NCI-H2227 (cell line): ENCODE results near the gene ZNF23.

Experiments used
- DNase-seq: peaks from one replicate; lab custom pipeline; 2025; ENCODE audit not compliant: unreplicated experiment; lab: John Stamatoyannopoulos, UW

Gene ZNF23

GRCh38 chr16:71426880-71427615, 35.0 kb downstream of the ZNF23 start:
- no peak for DNase-seq

- no peak for DNase-seq
Measured at GRCh38 chr16:71426069-71426879, 35.8 kb downstream of the ZNF23 start.

DNA sequence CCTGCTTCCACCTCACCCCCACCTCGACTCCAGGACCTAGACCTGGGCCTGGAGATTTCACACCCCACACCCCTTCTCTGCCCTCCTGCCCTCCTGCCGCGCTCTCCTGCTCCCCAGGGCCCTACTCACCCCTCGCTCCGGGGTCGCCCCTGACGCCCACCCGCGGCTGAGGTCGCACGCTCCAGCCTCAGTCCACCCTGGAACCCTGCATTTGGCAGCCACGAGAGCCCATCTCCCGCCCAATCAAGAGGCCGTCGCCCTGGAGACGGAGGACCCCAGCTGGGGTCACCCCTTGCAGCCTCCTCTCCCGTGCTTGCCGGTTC, 36.3 kb downstream of the ZNF23 start:
- no peak for DNase-seq

GRCh38 chr16:71424626-71425025, 37.4 kb downstream of the ZNF23 start:
- no peak for DNase-seq

- DNase-seq, result no peak
Measured at GRCh38 chr16:71423865-71424264, 38.2 kb downstream of the ZNF23 start.

GRCh38 chr16:71423016-71423415, 39.0 kb downstream of the ZNF23 start:
- DNase-seq, result no peak

DNA sequence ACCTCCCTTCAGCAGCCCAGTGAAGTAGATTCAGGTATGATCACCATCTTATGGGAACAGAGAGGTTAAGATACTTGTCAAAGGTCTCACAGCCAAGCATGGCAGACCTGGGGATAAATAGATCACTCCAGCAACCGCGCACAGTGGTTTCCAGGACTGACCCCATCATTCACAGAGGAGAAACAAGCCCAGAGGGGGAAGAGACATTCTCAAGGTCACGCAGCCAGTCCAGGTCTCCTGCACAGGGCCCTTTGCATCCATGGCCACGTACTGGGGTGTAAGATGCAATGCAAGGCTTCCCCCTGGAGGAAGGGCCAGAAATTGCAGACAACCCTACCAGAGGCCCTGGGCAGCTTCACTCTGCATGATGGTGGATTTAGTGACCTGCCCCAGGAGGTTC, 40.1 kb downstream of the ZNF23 start:
- DNase-seq, result no peak

GRCh38 chr16:71414038-71414437, 48.0 kb downstream of the ZNF23 start:
- no peak for DNase-seq

DNA sequence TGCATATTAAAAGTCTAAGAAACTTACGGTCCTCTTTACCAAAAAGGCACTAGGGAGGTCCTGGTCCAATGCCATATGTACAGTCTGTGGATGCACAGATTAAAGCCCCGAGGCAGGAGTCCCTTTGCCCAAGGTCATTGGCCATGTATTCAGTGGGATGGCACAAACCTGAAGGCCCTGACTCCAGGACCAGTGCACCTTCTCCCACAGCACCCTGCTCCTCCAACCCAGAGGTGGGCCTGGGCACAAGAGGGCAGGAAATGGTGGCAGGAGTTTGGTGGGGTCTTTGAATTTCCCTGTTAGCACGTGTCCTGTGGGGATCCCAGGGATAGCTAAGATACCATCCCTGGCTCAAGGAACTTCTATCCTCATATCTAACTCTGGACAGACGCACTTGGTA, 48.7 kb downstream of the ZNF23 start:
- DNase-seq, result no peak

- DNase-seq, result peak; percentile 82
Measured at GRCh38 chr16:71412270-71413160, 49.5 kb downstream of the ZNF23 start.

- DNase-seq, result no peak
Measured at GRCh38 chr16:71410146-71410545, 51.9 kb downstream of the ZNF23 start.

DNA sequence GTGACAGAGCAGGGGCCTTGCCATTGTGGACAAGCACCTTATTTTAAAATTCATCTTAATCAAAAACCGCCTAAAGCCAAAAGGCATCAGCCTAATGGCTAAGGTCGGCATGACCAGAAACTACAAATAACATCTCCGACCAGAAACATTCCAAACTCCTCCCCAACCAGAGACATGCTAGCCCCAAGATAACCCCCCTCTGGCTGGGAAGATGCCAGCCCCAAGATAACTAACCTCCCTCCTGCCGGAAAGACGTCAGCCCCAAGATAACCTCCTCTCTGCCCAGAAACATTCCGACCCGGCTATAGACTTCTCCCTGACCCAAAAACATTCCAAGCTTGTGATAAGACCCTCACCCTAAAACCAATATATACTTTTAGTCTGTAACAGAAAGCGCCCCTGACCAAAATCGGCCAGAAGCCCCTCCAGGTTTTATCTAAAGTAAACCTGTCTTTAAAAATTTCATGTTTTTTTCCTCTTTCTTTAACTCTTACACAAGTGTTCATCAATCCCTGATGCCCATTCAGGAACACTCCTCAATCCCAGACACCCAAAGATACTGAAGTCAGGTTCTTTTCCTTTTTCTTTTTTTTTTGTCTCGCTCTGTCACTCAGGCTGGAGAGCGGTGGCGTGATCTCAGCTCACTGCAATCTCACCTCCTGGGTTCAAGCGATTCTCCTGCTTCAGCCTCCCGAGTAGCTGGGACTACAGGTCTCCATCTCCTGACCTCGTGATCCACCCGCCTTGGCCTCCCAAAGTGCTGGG, 52.9 kb downstream of the ZNF23 start:
- DNase-seq, result no peak

DNA sequence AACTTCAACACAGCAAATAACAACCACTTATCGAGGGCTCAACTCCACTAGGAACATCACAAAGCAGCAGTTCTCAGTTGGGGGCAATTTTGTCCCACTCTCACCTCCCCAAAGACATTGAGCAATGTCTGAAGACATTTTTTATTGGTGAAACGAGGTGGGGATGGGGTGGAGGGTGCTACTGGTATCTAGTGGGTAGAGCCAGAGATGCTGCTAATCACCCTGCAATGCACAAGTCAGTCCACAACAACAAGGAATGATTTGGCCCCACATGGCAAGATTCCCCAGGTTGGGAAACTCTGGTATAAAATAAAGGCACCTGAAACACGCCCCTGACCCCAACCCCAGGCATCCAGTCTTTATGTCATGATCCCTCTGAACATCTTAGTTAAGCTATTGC, 53.5 kb downstream of the ZNF23 start:
- no peak for DNase-seq

DNA sequence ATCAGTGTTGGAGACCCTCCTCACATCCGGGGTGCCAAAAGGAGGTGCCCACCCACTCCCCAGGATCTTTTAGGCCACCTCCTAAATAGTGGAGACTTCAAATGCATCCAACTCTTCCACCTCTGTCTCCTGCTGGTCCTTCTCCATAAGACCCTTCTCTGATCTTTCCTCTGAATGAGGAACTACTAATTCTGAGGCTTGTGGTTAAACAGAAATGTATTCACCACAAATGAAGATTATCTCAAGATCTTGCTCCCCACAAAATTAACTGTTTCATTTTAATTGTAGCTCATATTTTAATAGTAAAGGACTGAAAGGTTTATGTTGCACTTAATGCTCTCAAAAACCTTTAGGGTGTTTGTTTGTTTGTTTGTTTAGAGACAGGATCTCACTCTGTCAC, 54.3 kb downstream of the ZNF23 start:
- DNase-seq, result no peak

DNA sequence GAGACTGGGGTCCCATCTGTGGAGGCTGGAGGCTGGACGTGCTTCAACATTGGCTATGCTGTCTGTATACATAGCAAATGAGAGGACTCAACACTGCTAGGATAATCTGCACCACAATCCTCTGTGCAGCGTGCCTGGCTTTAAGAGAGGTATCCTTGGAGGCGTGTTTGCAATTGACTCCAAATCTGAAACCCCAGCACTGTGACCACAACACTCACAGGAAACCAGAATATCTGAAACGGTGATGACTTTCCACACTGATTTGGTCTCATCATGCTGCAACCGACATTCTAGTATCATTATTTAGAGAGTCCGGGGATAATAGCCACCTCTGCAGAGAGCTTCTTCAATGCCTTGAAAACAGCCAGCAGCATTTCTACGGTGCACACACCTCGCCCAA, 55.3 kb downstream of the ZNF23 start:
- DNase-seq, result no peak

DNA sequence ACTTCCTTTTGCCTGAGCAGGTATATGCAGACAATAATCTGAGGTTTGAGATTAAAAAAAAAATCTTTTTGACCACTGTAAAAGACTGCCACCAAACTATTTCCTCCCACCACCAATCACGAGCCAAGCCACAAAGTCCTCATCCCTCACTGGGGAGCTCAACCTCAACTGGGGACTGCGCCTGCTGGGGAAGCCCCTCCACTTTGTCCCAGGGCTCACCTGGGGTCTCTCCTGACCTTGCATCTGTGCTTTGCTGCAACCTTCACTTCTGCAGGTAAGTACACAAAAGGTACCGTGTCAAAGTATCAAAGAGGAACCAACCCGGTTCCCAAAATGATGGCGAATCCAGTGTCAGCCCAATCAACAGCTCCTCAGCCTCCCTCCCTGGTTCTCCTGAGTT, 55.7 kb downstream of the ZNF23 start:
- DNase-seq, result no peak

DNA sequence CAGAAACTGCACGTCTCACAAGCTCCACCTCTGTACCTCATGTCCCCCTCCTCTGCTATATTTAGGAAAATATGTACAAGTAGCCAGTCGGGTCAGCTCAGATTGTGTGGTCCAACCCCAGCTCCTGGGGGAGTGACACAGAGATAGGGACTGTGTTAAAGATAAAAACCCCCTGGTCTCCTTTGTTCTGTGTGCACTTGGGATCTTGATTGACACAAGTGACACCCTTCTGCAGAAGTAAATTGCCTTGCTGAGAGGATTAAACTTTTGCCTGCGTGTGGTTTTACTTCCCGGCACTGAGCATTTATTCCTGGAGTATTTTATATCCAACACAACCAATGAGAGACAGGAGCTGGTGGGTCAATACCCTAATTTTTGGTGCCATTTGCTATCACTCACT, 57.7 kb downstream of the ZNF23 start:
- no peak for DNase-seq

DNA sequence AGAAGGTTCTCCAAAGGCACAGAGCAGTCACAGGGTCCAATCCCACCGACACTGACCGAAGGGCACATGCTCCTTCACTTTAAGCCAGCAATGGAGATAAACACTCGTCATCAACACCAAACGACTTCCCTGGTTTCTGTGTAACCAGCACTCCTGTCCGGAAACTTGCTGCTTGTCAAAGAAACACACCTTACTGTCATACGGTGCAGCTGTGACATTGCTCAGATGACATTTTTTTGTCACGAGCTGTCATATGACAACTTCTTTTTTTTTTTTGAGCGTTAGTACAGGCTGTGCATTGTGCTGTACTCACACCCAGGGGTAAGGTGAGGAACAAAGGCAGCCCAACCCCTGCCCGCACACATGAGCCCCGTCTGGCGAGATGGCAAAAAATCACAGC, 59.4 kb downstream of the ZNF23 start:
- DNase-seq, result no peak

DNA sequence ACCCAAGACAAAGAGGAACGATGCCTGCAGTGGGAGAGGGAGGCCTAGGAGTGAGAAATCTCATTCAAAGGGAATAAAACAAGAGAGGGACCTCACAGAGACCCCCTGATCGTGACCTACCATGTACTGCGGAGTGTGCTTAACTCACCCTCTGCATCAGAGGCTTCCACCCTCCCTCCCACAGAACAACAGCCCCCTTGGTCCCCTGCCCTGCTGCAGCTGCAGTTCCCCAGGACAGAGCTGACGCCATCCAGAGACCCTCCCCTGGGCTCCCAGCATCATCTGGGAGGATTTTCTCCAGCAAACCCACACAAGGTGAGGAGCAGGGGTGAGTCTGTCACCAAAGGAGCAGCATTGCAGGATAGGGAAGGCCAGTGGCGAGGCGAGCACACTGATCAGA, 60.0 kb downstream of the ZNF23 start:
- DNase-seq, result no peak

GRCh38 chr16:71399801-71400563, 62.1 kb downstream of the ZNF23 start:
- DNase-seq, result no peak
